Erythroblast (primary cell): ENCODE results near the gene SAE1.
A peak's percentile ranks its signal among the peaks of the same experiment; 100 is the strongest.

Source experiments
- DNase-seq, 2 experiments: peaks; one replicate each; lab custom pipeline; 2025; lab: John Stamatoyannopoulos, UW
- GATA1 ChIP-seq: IDR thresholded peaks from 2 replicates; pipeline ENCODE4 v1.6.1; 2011; ENCODE audit warnings: low read depth, mild to moderate bottlenecking, control low read depth, low read length, moderate library complexity
- POLR2A ChIP-seq: IDR thresholded peaks from 2 replicates; pipeline ENCODE4 v1.6.1; 2011; ENCODE audit warnings: mild to moderate bottlenecking, low read length

Gene SAE1

GRCh38 chr19:47183601-47184000 is 53.0 kb downstream of the SAE1 start:
- TF ChIP-seq POLR2A (no peak), GATA1 (no peak)
- DNase-seq, result no peak

DNA sequence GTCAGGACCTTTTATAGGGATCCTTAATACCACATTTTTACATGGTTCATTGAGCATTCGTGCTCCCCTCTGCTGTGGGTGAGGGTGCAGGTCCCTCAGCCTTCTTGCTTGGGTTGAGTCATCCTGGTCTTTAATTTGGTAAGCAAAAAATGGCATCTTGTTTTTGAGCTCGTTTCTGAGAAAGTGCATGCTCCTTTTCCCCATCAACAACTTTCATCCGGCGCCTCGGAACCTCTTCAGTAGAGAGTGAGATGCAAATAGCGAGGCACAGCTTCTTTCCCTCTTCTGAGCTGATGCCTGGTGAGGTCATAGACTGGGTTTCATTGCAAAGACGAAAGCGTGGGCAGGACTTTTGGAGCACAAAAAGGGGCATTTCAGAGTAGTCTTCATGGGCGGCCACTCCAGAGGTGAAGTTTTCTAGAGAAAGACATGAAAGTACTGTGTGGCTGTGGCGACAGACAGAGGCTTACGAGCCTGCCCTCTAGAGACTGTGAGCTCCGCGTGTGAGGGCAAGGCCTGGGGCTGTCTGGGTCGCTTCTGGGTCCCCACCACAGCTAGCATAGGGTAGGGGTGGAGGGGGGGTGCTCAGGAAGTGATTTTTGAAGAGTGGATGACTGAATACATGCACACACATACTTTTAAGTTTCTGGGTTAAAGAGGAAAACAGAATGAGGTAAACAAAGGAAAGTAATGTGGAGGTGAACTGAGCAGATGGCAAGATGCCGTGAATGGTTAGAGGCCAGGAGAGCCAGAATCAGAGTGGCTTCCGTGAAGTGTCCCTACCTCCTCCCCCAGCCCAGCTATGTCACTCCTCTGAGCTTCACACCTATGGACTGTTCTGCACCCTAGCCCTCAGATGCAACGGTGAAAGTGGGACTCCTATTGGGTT is 56.1 kb downstream of the SAE1 start:
- no peak for DNase-seq
- TF ChIP-seq POLR2A, result no peak
- TF ChIP-seq GATA1, result no peak

DNA sequence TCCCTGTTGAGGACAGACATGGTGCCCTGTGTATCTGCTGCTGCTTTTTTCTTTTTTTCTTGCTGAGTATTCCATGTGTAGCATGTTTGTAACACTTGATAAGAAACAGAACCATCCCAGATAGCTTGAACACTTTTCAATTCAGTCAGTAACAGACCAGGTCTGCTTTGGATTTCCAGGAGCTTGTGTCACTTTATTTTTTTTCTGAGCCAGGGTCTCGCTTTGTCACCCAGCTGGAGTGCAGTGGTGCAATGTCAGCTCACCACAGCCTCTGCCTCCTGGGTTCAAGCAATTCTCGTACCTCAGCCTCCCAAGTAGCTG is 56.7 kb downstream of the SAE1 start:
- no peak for DNase-seq
- no peak for TF ChIP-seq POLR2A
- no peak for TF ChIP-seq GATA1

GRCh38 chr19:47187797-47188196 is 57.2 kb downstream of the SAE1 start:
- no peak for DNase-seq
- no peak for TF ChIP-seq POLR2A
- no peak for TF ChIP-seq GATA1

DNA sequence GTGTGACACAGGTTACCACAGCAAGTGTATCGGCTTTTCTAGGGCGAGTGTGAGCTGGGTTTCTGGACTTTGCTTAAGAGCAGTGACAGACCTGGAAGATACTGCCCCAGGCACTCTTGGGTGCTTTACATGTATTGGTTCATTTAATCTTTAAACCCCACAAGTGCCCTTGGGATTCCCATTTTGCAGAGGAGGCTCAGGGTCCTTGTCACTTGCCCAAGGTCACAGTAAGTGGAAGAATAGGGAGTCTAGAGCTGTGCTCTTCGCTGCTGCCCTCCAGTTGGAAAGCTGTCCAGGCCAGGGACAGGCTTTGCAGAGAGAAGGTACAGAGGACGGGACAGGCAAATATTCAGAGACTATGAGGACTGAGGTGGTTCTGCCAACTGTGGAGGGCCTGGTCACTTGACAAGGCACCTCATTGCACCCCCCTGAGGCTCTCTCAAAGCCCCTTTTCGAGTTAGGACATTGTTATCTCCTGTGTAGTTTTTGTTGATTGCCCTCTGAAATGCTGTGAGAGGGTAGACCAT is 57.9 kb downstream of the SAE1 start:
- TF ChIP-seq GATA1, result no peak
- TF ChIP-seq POLR2A, result no peak
- no peak for DNase-seq

GRCh38 chr19:47190167-47190727 is 59.6 kb downstream of the SAE1 start:
- TF ChIP-seq GATA1 (no peak), POLR2A (no peak)
- no peak for DNase-seq

GRCh38 chr19:47195434-47195833 is 64.8 kb downstream of the SAE1 start:
- TF ChIP-seq GATA1 (no peak), POLR2A (no peak)
- no peak for DNase-seq

- TF ChIP-seq GATA1 (no peak), POLR2A (no peak)
- DNase-seq, result no peak
Measured at GRCh38 chr19:47197141-47197540, 66.5 kb downstream of the SAE1 start.

GRCh38 chr19:47200530-47200929 is 69.9 kb downstream of the SAE1 start:
- DNase-seq, result no peak
- TF ChIP-seq POLR2A (no peak), GATA1 (no peak)

- no peak for DNase-seq
Measured at GRCh38 chr19:47203254-47203653, 72.6 kb downstream of the SAE1 start.

GRCh38 chr19:47209319-47210179 is 78.9 kb downstream of the SAE1 start:
- TF ChIP-seq GATA1, result no peak
- no peak for TF ChIP-seq POLR2A
- DNase-seq, result no peak

More at GRCh38 chr19:47203254-47203653, 72.6 kb downstream of the SAE1 start:
- TF ChIP-seq POLR2A (no peak), GATA1 (no peak)

- TF ChIP-seq GATA1, result no peak
- no peak for TF ChIP-seq POLR2A
- no peak for DNase-seq
Measured at GRCh38 chr19:47210180-47210490, 79.5 kb downstream of the SAE1 start.

DNA sequence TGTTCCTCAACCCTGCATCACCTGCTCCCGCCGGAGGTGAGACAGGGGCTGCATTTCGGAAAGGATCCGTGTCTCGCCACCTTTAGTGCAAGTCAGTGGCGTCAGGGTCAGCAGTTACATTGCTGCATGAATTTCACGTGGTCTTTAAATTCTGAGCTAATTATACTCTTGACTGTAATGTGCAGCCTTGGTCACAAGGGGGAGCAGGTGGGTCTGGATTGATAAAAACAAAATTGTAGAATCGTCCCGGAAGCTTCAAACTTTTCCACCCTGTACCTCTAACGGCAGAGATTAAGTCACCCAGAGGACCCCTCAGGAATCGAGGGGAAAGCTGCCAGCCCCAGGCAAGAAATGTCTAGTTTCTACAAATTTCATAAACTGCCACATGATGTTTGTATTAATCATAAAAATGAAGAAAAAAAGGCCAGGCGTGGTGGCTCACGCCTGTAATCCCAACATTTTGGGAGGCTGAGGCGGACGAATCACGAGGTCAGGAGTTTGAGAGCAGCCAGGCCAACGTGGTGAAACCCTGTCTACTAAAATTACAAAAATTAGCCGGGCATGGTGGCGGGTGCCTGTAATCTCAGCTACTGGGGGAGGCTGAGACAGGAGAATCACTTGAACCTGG is 80.2 kb downstream of the SAE1 start:
- peak; percentile 86 to 94 for DNase-seq
- TF ChIP-seq GATA1, result no peak
- no peak for TF ChIP-seq POLR2A

DNA sequence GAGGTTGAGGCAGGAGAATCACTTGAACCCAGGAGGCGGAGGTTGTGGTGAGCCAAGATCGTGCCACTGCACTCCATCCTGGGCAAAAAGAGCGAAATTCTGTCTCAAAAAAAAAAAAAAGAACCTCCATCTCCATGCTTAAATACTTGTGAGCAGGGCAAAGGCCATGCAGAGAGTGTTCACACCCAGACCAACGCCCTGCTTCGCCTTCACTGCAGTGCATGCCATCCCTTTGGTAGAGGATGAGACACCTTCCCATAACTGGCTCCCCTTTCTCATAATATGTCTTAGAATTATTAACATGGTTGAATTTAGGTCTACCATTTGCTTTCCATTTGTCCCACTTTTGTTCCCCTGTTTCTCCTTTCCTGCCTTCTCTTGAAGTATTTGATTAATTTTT is 84.9 kb downstream of the SAE1 start:
- DNase-seq, result no peak
- TF ChIP-seq POLR2A (no peak), GATA1 (no peak)
